Measurements from ENCODE around the gene HOXB9. TPM values are rescaled to one million over a fixed set of nuclear protein-coding genes. Genes with fewer than 3 reads are reported as not detected.

HOXB9 gene
- total and polyA plus RNA-seq, 2 experiments from 2014 or later = not detected

GRCh38 chr17:48619826-48620449 lies 6.2 kb downstream of the HOXB9 start:
- H3K27me3 ChIP-seq (ENCODE audit: insufficient read depth) = peaks cover 100% of the 10 kb centered on the region
- Mint-ChIP-seq H3K4me1 (peaks cover 18% of the 10 kb centered on the region), H3K27ac (no peak overlapping the region), H3K9me3 (peaks cover 9% of the 10 kb centered on the region; the same call in 2 of the 3 replicates), H3K27me3 (ENCODE audit: insufficient read depth, low read depth, poor library complexity) (peaks cover 99% of the 10 kb centered on the region), H3K4me3 (peak overlapping the region; percentile 47; the same call in 2 of the 3 replicates), H3K36me3 (ENCODE audit: low read depth) (peaks cover 3% of the 10 kb centered on the region; the same call in 2 of the 3 replicates)
- no peak overlapping the region for H3K27ac ChIP-seq (ENCODE audit: low read depth)
- H3F3A ChIP-seq (replicated peaks; ENCODE audit: low read depth) = peaks cover 48% of the 10 kb centered on the region
- H3K36me3 ChIP-seq (ENCODE audit: insufficient read depth) = no peaks in the 10 kb centered on the region
- H3K9me2 ChIP-seq (ENCODE audit: insufficient read depth) = no peaks in the 10 kb centered on the region
- peak overlapping the region; percentile 69 for H3K4me2 ChIP-seq
- peak; percentile 53 for DNase-seq (ENCODE audit: low spot score)
- H3K79me2 ChIP-seq (replicated peaks; ENCODE audit: insufficient read depth) = no peaks in the 10 kb centered on the region
- TF ChIP-seq JUNB (IDR thresholded peaks at IDR 0.05; ENCODE audit: unreplicated experiment) (no peak), STAT1 (IDR thresholded peaks at IDR 0.05; ENCODE audit: unreplicated experiment) (no peak), EZH2 (IDR thresholded peaks at IDR 0.05; ENCODE audit: low read depth, unreplicated experiment) (peak; percentile 97), EZH2phosphoT487 (IDR thresholded peaks at IDR 0.05; ENCODE audit: unreplicated experiment) (no peak), ZNF114 (CRISPR knock-in tag; IDR thresholded peaks at IDR 0.05) (no peak), CREB1 (CRISPR knock-in tag; IDR thresholded peaks at IDR 0.05; ENCODE audit: low read depth) (no peak), ETS1 (IDR thresholded peaks at IDR 0.05) (no peak)
- H3K4me3 ChIP-seq = peak overlapping the region; percentile 33; the same call in 1 of the 2 replicates
- ATAC-seq = peak; percentile 9; the same call in 2 of the 3 replicates
- H3K4me1 ChIP-seq (ENCODE audit: insufficient read depth) = peaks cover 30% of the 10 kb centered on the region
- H2AFZ ChIP-seq = 0 out of 2 replicates have a peak overlapping the region, but pooled peaks have one; percentile 52
- H4K20me1 ChIP-seq (replicated peaks; ENCODE audit: insufficient read depth) = peaks cover 64% of the 10 kb centered on the region

DNA sequence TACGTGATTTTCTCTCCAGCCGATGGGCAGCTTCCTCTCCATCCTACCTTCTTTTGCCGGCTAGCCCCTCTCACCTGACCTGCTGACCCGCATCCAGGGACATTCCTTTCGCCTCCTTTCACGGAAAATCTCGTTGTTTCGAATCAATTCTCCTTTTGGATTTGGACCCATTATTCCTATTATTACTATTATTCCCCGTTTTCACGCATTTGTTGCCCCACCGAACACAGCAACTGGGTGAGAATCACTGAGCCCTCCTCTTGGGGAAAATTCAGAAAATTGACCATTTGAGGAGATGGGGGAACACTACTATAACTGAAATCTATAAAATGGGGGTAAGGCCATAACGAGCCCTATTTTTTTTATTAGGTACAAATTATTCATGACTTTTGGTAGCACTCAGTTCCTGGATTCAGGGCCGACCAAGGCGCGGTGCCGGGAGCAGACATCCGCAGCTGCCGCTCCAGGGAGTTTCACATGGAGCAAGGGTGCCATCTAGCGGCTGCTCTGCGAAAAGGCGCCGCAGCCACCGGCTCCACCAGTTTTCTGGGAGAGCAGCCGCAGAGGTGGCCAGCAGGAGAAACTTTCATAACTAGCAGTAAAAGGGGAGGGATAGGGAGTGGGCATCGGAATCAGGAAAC lies 7.8 kb downstream of the HOXB9 start:
- H3K27me3 ChIP-seq (ENCODE audit: insufficient read depth) = peaks cover 100% of the 10 kb centered on the region
- Mint-ChIP-seq H3K27me3 (ENCODE audit: insufficient read depth, low read depth, poor library complexity) (peaks cover 100% of the 10 kb centered on the region), H3K27ac (no peak overlapping the region), H3K9me3 (peaks cover 10% of the 10 kb centered on the region; the same call in 2 of the 3 replicates), H3K4me1 (peaks cover 23% of the 10 kb centered on the region), H3K4me3 (peak overlapping the region; percentile 51; the same call in 2 of the 3 replicates), H3K36me3 (ENCODE audit: low read depth) (peaks cover 3% of the 10 kb centered on the region; the same call in 1 of the 3 replicates)
- peak; percentile 52 for ATAC-seq
- no peak overlapping the region for H3K27ac ChIP-seq (ENCODE audit: low read depth)
- H2AFZ ChIP-seq = no peak overlapping the region
- 0 out of 2 replicates have a peak overlapping the region, but pooled peaks have one; percentile 33 for H3K4me3 ChIP-seq
- no peaks in the 10 kb centered on the region for H3K9me2 ChIP-seq (ENCODE audit: insufficient read depth)
- H4K20me1 ChIP-seq (replicated peaks; ENCODE audit: insufficient read depth) = peaks cover 65% of the 10 kb centered on the region
- DNase-seq (ENCODE audit: low spot score) = peak; percentile 85
- H3F3A ChIP-seq (replicated peaks; ENCODE audit: low read depth) = peaks cover 42% of the 10 kb centered on the region
- H3K4me1 ChIP-seq (ENCODE audit: insufficient read depth) = peaks cover 31% of the 10 kb centered on the region
- H3K79me2 ChIP-seq (replicated peaks; ENCODE audit: insufficient read depth) = no peaks in the 10 kb centered on the region
- H3K4me2 ChIP-seq = peak overlapping the region; percentile 69
- no peaks in the 10 kb centered on the region for H3K36me3 ChIP-seq (ENCODE audit: insufficient read depth)
- no peak for TF ChIP-seq JUNB (IDR thresholded peaks at IDR 0.05; ENCODE audit: unreplicated experiment)
- TF ChIP-seq CREB1 (CRISPR knock-in tag; IDR thresholded peaks at IDR 0.05; ENCODE audit: low read depth) = no peak
- peak; percentile 86 to 97 for TF ChIP-seq CTCF (conservative IDR thresholded peaks at IDR 0.05; ENCODE audit: low read depth in 2 of 2)
- no peak for TF ChIP-seq POLR2AphosphoS5 (IDR thresholded peaks at IDR 0.05; ENCODE audit: low read depth)
- TF ChIP-seq REST (IDR thresholded peaks at IDR 0.05; ENCODE audit: unreplicated experiment) = no peak
- TF ChIP-seq EZH2 (IDR thresholded peaks at IDR 0.05; ENCODE audit: low read depth, unreplicated experiment) = peak; percentile 96
